Left renal cortex interstitium (tissue), 4 donors: ENCODE data around the gene GNAI3. TPM values are rescaled to one million over a fixed set of nuclear protein-coding genes. Genes with fewer than 3 reads are reported as not detected.
A peak's percentile ranks its signal among the peaks of the same experiment; 100 is the strongest.

Experiments used
- DNase-seq, 4 donors: peaks; one replicate each; pipeline ENCODE4 v3.0.0-alpha.2; 2013; ENCODE audit warnings: low read depth in 4 of 4, low spot score in 2 of 4, missing footprints in 1 of 4
- polyA plus RNA-seq, 4 donors: library from polyadenylated mRNA; unstranded; fragments of 120-200 nt; gene quantifications; one replicate each; pipeline ENCODE4 v1.2.1, GENCODE V29; 2013; ENCODE audit not compliant: insufficient read length in 4 of 4

Gene GNAI3
- polyA plus RNA-seq, result 10 to 100 TPM; 10.1 to 13.8 (median 12.2) TPM

GRCh38 chr1:109548321-109549267 lies at the start of gene GNAI3:
TSS of gene GNAI3 (plus strand) at chr1:109548615. CDS start at chr1:109548721, 106 bp downstream.
- DNase-seq, result peak; percentile 87 to 94 (median 90)

- no peak for DNase-seq
Measured at GRCh38 chr1:109499081-109499480, 49.3 kb upstream of the GNAI3 start.

- DNase-seq, result no peak
Measured at GRCh38 chr1:109499661-109500536, 48.5 kb upstream of the GNAI3 start.

GRCh38 chr1:109500941-109501381 lies 47.5 kb upstream of the GNAI3 start:
- no peak for DNase-seq

- no peak for DNase-seq
Measured at GRCh38 chr1:109501644-109502363, 46.6 kb upstream of the GNAI3 start.

GRCh38 chr1:109502364-109502851 lies 46.0 kb upstream of the GNAI3 start:
- no peak for DNase-seq

- no peak for DNase-seq
Measured at GRCh38 chr1:109503935-109504334, 44.5 kb upstream of the GNAI3 start.

GRCh38 chr1:109504974-109505373 lies 43.4 kb upstream of the GNAI3 start:
- no peak for DNase-seq

GRCh38 chr1:109508001-109508872 lies 40.2 kb upstream of the GNAI3 start:
- no peak for DNase-seq

- no peak for DNase-seq
Measured at GRCh38 chr1:109508873-109509175, 39.6 kb upstream of the GNAI3 start.

- no peak for DNase-seq
Measured at GRCh38 chr1:109509176-109510134, 39.0 kb upstream of the GNAI3 start, which contains the start of gene AMIGO1. TSS of gene AMIGO1 (minus strand) at chr1:109509727. CDS start at chr1:109508912, 815 bp downstream.

- no peak for DNase-seq
Measured at GRCh38 chr1:109513110-109513710, 35.2 kb upstream of the GNAI3 start.

GRCh38 chr1:109514846-109515245 lies 33.6 kb upstream of the GNAI3 start:
- DNase-seq, result no peak

GRCh38 chr1:109516872-109517271 lies 31.5 kb upstream of the GNAI3 start:
- no peak for DNase-seq

- no peak for DNase-seq
Measured at GRCh38 chr1:109517337-109517736, 31.1 kb upstream of the GNAI3 start.

GRCh38 chr1:109521002-109521951 lies 27.1 kb upstream of the GNAI3 start:
- DNase-seq, result no peak

GRCh38 chr1:109522026-109522425 lies 26.4 kb upstream of the GNAI3 start:
- DNase-seq, result no peak
